LNCAP (cell line): ENCODE results near the gene ATP13A1.
A peak's percentile ranks its signal among the peaks of the same experiment; 100 is the strongest.

Experiments
- TF ChIP-seq, protein P1 (sequence below): fragments of 450-650 bp; IDR thresholded peaks from 2 replicates; pipeline ENCODE4 v1.5.1; 2017; ENCODE audit warnings: mild to moderate bottlenecking

ATP13A1 gene

GRCh38 chr19:19643158-19644053 is 20.1 kb downstream of the ATP13A1 start, which contains the start of gene GMIP:
Gene GMIP (minus strand): TSS chr19:19643657. CDS start chr19:19643529, 128 bp downstream.
- TF ChIP-seq, protein P1, sequence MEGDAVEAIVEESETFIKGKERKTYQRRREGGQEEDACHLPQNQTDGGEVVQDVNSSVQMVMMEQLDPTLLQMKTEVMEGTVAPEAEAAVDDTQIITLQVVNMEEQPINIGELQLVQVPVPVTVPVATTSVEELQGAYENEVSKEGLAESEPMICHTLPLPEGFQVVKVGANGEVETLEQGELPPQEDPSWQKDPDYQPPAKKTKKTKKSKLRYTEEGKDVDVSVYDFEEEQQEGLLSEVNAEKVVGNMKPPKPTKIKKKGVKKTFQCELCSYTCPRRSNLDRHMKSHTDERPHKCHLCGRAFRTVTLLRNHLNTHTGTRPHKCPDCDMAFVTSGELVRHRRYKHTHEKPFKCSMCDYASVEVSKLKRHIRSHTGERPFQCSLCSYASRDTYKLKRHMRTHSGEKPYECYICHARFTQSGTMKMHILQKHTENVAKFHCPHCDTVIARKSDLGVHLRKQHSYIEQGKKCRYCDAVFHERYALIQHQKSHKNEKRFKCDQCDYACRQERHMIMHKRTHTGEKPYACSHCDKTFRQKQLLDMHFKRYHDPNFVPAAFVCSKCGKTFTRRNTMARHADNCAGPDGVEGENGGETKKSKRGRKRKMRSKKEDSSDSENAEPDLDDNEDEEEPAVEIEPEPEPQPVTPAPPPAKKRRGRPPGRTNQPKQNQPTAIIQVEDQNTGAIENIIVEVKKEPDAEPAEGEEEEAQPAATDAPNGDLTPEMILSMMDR, result peak; percentile 83

- TF ChIP-seq, protein P1, result no peak
Observed at GRCh38 chr19:19642506-19643157, 20.8 kb downstream of the ATP13A1 start.

DNA sequence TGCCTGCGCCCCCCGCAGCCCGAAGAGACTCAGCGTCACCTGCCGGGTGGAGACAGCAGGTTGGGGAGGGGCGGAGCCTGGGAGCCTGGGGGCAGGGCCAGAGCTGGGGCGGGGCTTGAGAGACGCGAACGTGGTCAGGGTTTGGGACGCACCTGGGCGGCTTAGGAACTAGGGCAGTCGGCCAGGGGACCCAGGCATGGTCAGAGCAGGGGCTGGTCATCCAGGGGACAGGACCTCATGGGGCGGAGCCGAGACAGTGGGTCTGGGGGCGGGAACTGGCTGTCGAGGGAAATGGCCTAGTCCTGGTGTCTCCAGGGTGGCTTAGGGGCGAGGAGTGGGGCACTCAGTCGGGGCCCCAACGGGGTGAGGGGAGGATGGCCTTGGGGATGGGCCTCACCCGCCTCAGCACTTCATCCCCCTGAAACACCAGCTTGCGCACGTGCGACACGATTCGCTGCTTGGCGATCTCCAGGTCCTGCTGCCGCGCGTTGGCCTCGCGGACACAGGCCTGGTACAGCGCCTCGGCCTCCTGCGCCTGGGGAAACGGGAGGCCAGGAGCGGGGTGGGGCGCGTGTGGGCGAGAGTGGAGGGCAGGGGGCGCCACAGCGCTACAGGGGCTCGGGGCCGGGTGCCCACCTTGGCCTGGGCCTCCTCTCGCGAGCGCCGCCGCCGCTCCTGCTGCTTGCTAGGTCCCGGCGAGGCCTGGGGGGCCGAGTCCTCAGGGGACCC is 25.8 kb downstream of the ATP13A1 start:
- TF ChIP-seq, protein P1, result no peak

DNA sequence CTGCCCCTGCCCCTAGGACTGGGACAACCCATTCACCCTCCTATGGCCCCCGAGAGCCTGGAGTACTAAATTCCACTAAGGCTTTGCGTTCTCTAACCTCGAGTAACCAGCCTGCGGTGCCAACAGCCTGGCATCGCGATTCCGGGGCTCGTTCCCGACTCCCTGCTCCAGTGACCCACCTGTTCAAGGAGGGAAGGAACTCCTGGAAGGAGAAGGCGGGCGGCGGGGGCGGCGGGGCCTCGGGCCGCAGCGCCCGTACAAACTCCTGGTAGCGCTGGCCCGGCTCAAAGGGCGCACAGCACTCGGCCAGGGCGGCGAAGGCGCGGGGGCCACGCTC is 26.3 kb downstream of the ATP13A1 start:
- TF ChIP-seq, protein P1, result no peak

- TF ChIP-seq, protein P1, result no peak
Observed at GRCh38 chr19:19636573-19637185, 26.8 kb downstream of the ATP13A1 start.

GRCh38 chr19:19635313-19635702 is 28.2 kb downstream of the ATP13A1 start:
- TF ChIP-seq, protein P1, result no peak
